K562 (cell line): ENCODE measurements around the gene ZFP36. TPM values are rescaled to one million over a fixed set of nuclear protein-coding genes. Genes with fewer than 3 reads are reported as not detected.

Source experiments
- DEAF1 ChIP-seq: fragments of 450-650 bp; formaldehyde crosslinking; IDR thresholded peaks from 2 replicates; pipeline ENCODE4 v1.4.0; 2020; ENCODE audit warnings: mild to moderate bottlenecking, moderate library complexity
- E2F4 ChIP-seq: sonication (generic); formaldehyde crosslinking; IDR thresholded peaks from 2 replicates; pipeline ENCODE4 v1.8.0; 2022; ENCODE audit warnings: mild to moderate bottlenecking, low read depth, missing genetic modification reagents
- ELF2 ChIP-seq: fragments of 250-450 bp; sonication (Bioruptor Pico); IDR thresholded peaks from 2 replicates; pipeline ENCODE4 v1.5.0; 2021; ENCODE audit warnings: mild to moderate bottlenecking
- FOXJ3 ChIP-seq: sonication (generic); formaldehyde crosslinking; IDR thresholded peaks from 2 replicates; pipeline ENCODE4 v1.4.0; 2020; ENCODE audit warnings: mild to moderate bottlenecking, missing genetic modification reagents
- HDAC2 ChIP-seq: fragments of 450-650 bp; IDR thresholded peaks from 2 replicates; pipeline ENCODE4 v1.6.1; 2016; ENCODE audit warnings: mild to moderate bottlenecking
- MEF2D ChIP-seq: conservative IDR thresholded peaks from 2 replicates; pipeline ENCODE4 v1.6.1; 2016; ENCODE audit warnings: low read depth, missing genetic modification characterization, missing compliant biosample characterization
- PCBP2 ChIP-seq: fragments of 200-400 bp; formaldehyde crosslinking; IDR thresholded peaks from 2 replicates; pipeline ENCODE4 v1.6.1; 2018; ENCODE audit warnings: low read length, low read depth, mild to moderate bottlenecking, moderate library complexity; ENCODE audit not compliant: poor library complexity, severe bottlenecking
- PPARD ChIP-seq: fragments of 250-450 bp; sonication (Bioruptor Pico); IDR thresholded peaks from 2 replicates; pipeline ENCODE4 v1.8.0; 2022; ENCODE audit warnings: inconsistent platforms, mild to moderate bottlenecking, moderate library complexity
- RUNX1 ChIP-seq: sonication (generic); IDR thresholded peaks from 2 replicates; pipeline ENCODE4 v1.6.1; 2016; ENCODE audit warnings: antibody characterized with exemption, low read depth
- SAFB ChIP-seq: fragments of 200-400 bp; formaldehyde crosslinking; IDR thresholded peaks from 2 replicates; pipeline ENCODE4 v1.6.1; 2017; ENCODE audit warnings: low read depth, low read length, borderline replicate concordance
- TBL1XR1 ChIP-seq, 2 experiments: IDR thresholded peaks; 2 replicates each; pipeline ENCODE4 v1.6.1; 2012; ENCODE audit warnings: improper control_type of control experiment in 2 of 2, low read length in 2 of 2, mild to moderate bottlenecking in 1 of 2
- TEAD2 ChIP-seq: fragments of 450-650 bp; IDR thresholded peaks from 2 replicates; pipeline ENCODE4 v1.6.1; 2016; ENCODE audit warnings: missing genetic modification characterization, control low read depth, missing compliant biosample characterization
- TRIM24 ChIP-seq, 2 experiments: fragments of 450-650 bp; IDR thresholded peaks; 2 replicates each; pipeline ENCODE4 v1.6.1; 2016
- ZFP1 ChIP-seq: fragments of 450-650 bp; formaldehyde crosslinking; IDR thresholded peaks from 2 replicates; pipeline ENCODE4 v1.4.0; 2020; ENCODE audit warnings: mild to moderate bottlenecking, mixed read lengths
- ZFP30 ChIP-seq: fragments of 250-450 bp; sonication (Bioruptor Pico); IDR thresholded peaks from 2 replicates; pipeline ENCODE4 v1.8.0; 2022; ENCODE audit warnings: moderate library complexity, mild to moderate bottlenecking, inconsistent platforms, borderline replicate concordance
- ZFX ChIP-seq: sonication (generic); formaldehyde crosslinking; IDR thresholded peaks from 2 replicates; pipeline ENCODE4 v1.8.0; 2022; ENCODE audit warnings: mild to moderate bottlenecking, missing genetic modification reagents, moderate library complexity
- ZNF57 ChIP-seq: fragments of 450-650 bp; formaldehyde crosslinking; IDR thresholded peaks from 2 replicates; pipeline ENCODE4 v1.4.0; 2020; ENCODE audit warnings: mild to moderate bottlenecking, moderate library complexity
- polyA plus RNA-seq, 8 experiments: library from polyadenylated mRNA; depleted of rRNA in 4 of 8; stranded (reverse) in 5 of 8; unstranded in 3 of 8; fragments of >200 nt; fragmentation: Nextera tagmentation in 2 of 8; fragmentation: Illumina TruSeq in 1 of 8; extraction: Ambion mirVana in 2 of 8; extraction: Trizol in 1 of 8; gene quantifications; 2 replicates each; pipeline versions ENCODE4 v1.2.1 to v1.2.3, GENCODE V29; 2011 to 2014; ENCODE audit warnings: inconsistent platforms in 1 of 8, missing spikeins in 1 of 8
- total RNA-seq, 7 experiments: library from RNA; depleted of rRNA in 6 of 7; stranded (reverse); fragments of >200 nt in 6 of 7; fragmentation: Illumina TruSeq in 2 of 7; extraction: Trizol in 2 of 7; gene quantifications; 2 replicates each; pipeline versions ENCODE4 v1.2.1 to v1.2.3, GENCODE V29; 2011 to 2021; ENCODE audit warnings: low replicate concordance in 1 of 7
- TF ChIP-seq, protein P1 (sequence below): fragments of 250-450 bp; sonication (Bioruptor Pico); IDR thresholded peaks from 2 replicates; pipeline ENCODE4 v1.4.0; 2020; ENCODE audit warnings: mild to moderate bottlenecking
- TF ChIP-seq, protein P2 (sequence below): fragments of 450-650 bp; conservative IDR thresholded peaks from 2 replicates; pipeline ENCODE4 v1.6.1; 2016; ENCODE audit warnings: missing genetic modification characterization, low read depth, mild to moderate bottlenecking, control low read depth, missing compliant biosample characterization
- TF ChIP-seq, protein P3 (sequence below): sonication (generic); formaldehyde crosslinking; IDR thresholded peaks from 2 replicates; pipeline ENCODE4 v1.8.0; 2022; ENCODE audit warnings: mild to moderate bottlenecking, missing genetic modification reagents

Gene ZFP36
- total and polyA plus RNA-seq, 9 of the 15 experiments (the other 6 are each of a cell fraction or from before 2014, with no cell fraction given) = 1.0 to 20.1 (median 3.5) TPM

DNA sequence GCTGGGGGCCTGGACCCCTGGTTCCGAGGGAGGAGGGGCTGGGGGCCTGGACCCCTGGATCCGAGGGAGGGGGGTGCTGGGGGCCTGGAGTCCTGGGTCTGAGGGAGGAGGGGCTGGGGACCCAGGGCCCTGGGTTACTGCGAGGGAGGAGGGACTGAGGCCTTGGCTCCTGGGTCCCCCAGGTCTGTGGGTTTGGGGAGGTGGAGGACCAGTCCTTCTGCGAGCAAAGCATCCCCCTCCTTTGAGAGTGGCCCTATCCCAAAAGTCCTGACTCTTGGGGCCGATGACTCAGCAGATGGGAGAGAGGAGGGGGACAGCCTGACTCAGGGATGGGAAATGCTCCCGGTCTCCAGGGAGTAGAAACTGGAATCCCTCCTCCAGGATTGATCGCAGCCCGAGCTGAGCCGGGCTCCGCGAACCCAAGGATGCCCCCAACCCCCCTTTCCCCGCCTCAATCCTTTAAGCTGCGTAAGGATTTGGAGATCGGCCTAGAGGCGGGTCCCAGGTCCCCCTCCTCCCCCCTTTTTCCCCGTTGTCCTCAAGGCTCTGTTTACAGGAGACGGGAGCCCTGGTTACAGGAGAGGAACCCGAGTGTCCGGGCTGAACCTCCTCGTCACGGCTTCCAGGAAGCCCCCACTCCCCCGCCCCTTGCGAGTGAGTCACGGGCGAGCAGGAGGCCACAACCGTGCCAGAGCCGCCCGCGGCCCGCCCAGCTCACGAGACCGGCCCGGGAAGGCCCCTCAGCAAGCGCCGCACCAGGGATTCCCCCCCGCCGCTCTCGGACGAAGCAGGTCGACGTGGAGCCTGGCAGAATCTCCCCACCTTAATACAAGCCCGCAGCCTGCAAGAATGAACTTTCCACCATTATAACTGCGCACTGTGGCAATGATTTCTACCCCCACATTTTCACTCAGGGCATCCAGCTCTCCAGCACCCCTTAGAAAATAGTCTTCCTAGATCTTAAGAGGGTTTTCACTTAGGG is 3.0 kb upstream of the ZFP36 start (continued):
- TF ChIP-seq, protein P1, sequence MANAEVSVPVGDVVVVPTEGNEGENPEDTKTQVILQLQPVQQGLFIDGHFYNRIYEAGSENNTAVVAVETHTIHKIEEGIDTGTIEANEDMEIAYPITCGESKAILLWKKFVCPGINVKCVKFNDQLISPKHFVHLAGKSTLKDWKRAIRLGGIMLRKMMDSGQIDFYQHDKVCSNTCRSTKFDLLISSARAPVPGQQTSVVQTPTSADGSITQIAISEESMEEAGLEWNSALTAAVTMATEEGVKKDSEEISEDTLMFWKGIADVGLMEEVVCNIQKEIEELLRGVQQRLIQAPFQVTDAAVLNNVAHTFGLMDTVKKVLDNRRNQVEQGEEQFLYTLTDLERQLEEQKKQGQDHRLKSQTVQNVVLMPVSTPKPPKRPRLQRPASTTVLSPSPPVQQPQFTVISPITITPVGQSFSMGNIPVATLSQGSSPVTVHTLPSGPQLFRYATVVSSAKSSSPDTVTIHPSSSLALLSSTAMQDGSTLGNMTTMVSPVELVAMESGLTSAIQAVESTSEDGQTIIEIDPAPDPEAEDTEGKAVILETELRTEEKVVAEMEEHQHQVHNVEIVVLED = no peak
- no peak for TF ChIP-seq ZNF57 (CRISPR knock-in tag)
- peak; percentile 74; the same call in 1 of the 2 replicates for TF ChIP-seq FOXJ3 (CRISPR knock-in tag)
- no peak for TF ChIP-seq E2F4 (CRISPR knock-in tag)
- TF ChIP-seq TBL1XR1 (IDR thresholded peaks at IDR 0.05; ENCODE audit: low read length in 2 of 2) = peak in 1 of 2 experiments; percentile 55; a peak in 3 of 4 replicates
- no peak for TF ChIP-seq ELF2 (CRISPR knock-in tag)
- no peak for TF ChIP-seq RUNX1
- TF ChIP-seq PPARD (CRISPR knock-in tag) = no peak
- TF ChIP-seq, protein P2, sequence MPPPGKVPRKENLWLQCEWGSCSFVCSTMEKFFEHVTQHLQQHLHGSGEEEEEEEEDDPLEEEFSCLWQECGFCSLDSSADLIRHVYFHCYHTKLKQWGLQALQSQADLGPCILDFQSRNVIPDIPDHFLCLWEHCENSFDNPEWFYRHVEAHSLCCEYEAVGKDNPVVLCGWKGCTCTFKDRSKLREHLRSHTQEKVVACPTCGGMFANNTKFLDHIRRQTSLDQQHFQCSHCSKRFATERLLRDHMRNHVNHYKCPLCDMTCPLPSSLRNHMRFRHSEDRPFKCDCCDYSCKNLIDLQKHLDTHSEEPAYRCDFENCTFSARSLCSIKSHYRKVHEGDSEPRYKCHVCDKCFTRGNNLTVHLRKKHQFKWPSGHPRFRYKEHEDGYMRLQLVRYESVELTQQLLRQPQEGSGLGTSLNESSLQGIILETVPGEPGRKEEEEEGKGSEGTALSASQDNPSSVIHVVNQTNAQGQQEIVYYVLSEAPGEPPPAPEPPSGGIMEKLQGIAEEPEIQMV (tag) = no peak
- TF ChIP-seq TRIM24 (IDR thresholded peaks at IDR 0.05) = no peak
- TF ChIP-seq ZFP30 (CRISPR knock-in tag) = no peak
- TF ChIP-seq, protein P3, sequence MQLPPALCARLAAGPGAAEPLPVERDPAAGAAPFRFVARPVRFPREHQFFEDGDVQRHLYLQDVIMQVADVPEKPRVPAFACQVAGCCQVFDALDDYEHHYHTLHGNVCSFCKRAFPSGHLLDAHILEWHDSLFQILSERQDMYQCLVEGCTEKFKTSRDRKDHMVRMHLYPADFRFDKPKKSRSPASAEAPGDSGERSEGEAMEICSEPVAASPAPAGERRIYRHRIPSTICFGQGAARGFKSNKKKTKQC (CRISPR knock-in tag) = no peak
- TF ChIP-seq DEAF1 = no peak
- TF ChIP-seq MEF2D (tag) = no peak
- no peak for TF ChIP-seq PCBP2
- peak; percentile 41; the same call in 1 of the 2 replicates for TF ChIP-seq HDAC2
- no peak for TF ChIP-seq ZFP1 (CRISPR knock-in tag)
- no peak for TF ChIP-seq TEAD2 (tag)
- peak; percentile 79 for TF ChIP-seq ZFX (CRISPR knock-in tag)
- TF ChIP-seq SAFB = peak; percentile 42; the same call in 1 of the 2 replicates
